HEK293 (cell line): ENCODE measurements around the gene GIMAP1.

Experiments used
- CTCF ChIA-PET: fragments of 350-600 bp; formaldehyde crosslinking; extraction: SDS; loops from one replicate; lab custom pipeline; 2021; ENCODE audit warnings: antibody characterized with exemption; lab: Yijun Ruan, JAX
- POLR2A ChIA-PET: fragments of 300-600 bp; formaldehyde crosslinking; extraction: SDS; loops from one replicate; lab custom pipeline; 2020; ENCODE audit warnings: antibody characterized with exemption, inconsistent platforms; lab: Yijun Ruan, JAX
- H3K27ac ChIP-seq: fragments of 200-500 bp; sonication (Bioruptor generic); 2 replicates; pipeline ENCODE4 v1.5.1; 2014; ENCODE audit warnings: low read depth, low read length, control low read depth, inconsistent platforms; ENCODE audit errors: extremely low read depth
- H3K36me3 ChIP-seq, 2 experiments: fragments of 200-500 bp in 1 of 2; sonication (Bioruptor generic) in 1 of 2; 1 replicate in 1 of 2; 2 replicates in 1 of 2; pipeline ENCODE4 v1.5.1; 2014 to 2017; ENCODE audit warnings: inconsistent platforms in 2 of 2, low read length in 2 of 2; ENCODE audit not compliant: control insufficient read depth in 2 of 2, insufficient read depth in 1 of 2
- H3K4me1 ChIP-seq: fragments of 200-500 bp; sonication (Bioruptor generic); 2 replicates; pipeline ENCODE4 v1.5.1; 2014; ENCODE audit warnings: mild to moderate bottlenecking, low read length, inconsistent platforms; ENCODE audit not compliant: control insufficient read depth, insufficient read depth
- H3K4me3 ChIP-seq: 2 replicates; pipeline ENCODE4 v1.5.1; 2011; ENCODE audit warnings: low read depth, mild to moderate bottlenecking, control low read depth, low read length, moderate library complexity
- H3K9me3 ChIP-seq: fragments of 200-500 bp; sonication (Bioruptor generic); 2 replicates; pipeline ENCODE4 v1.5.1; 2014; ENCODE audit warnings: low read depth, low read length, inconsistent platforms; ENCODE audit not compliant: control insufficient read depth, insufficient read depth
- BCL11B ChIP-seq: fragments of 450-650 bp; formaldehyde crosslinking; IDR thresholded peaks from 2 replicates; pipeline ENCODE4 v1.5.1; 2016; ENCODE audit warnings: low read depth, missing biosample characterization, missing genetic modification characterization
- HOXC10 ChIP-seq: sonication (generic); formaldehyde crosslinking; IDR thresholded peaks from 2 replicates; pipeline ENCODE4 v1.8.1; 2023; ENCODE audit warnings: mild to moderate bottlenecking, missing genetic modification reagents
- KLF10 ChIP-seq: fragments of 450-650 bp; IDR thresholded peaks from 2 replicates; pipeline ENCODE4 v1.5.1; 2018; ENCODE audit warnings: missing biosample characterization, mild to moderate bottlenecking, missing genetic modification characterization
- SCRT1 ChIP-seq: fragments of 450-650 bp; formaldehyde crosslinking; IDR thresholded peaks from 2 replicates; pipeline ENCODE4 v1.5.1; 2016; ENCODE audit warnings: missing biosample characterization, missing genetic modification characterization, borderline replicate concordance
- TCF7L2 ChIP-seq: IDR thresholded peaks from 2 replicates; pipeline ENCODE4 v1.6.1; 2011; ENCODE audit warnings: low read depth, mild to moderate bottlenecking, inconsistent platforms, low read length, moderate library complexity, borderline replicate concordance
- YY2 ChIP-seq: fragments of 450-650 bp; formaldehyde crosslinking; IDR thresholded peaks from 2 replicates; pipeline ENCODE4 v1.5.1; 2016; ENCODE audit warnings: missing biosample characterization, missing genetic modification characterization
- ZBTB48 ChIP-seq: fragments of 450-650 bp; formaldehyde crosslinking; IDR thresholded peaks from 2 replicates; pipeline ENCODE4 v1.5.1; 2016; ENCODE audit warnings: missing biosample characterization, missing genetic modification characterization
- ZBTB8A ChIP-seq: fragments of 450-650 bp; formaldehyde crosslinking; IDR thresholded peaks from 2 replicates; pipeline ENCODE4 v1.5.1; 2016; ENCODE audit warnings: missing biosample characterization, missing genetic modification characterization
- ZEB2 ChIP-seq: fragments of 450-650 bp; formaldehyde crosslinking; IDR thresholded peaks from 2 replicates; pipeline ENCODE4 v1.5.1; 2016; ENCODE audit warnings: missing biosample characterization, missing genetic modification characterization
- ZFP69B ChIP-seq: fragments of 450-650 bp; formaldehyde crosslinking; IDR thresholded peaks from 2 replicates; pipeline ENCODE4 v1.5.1; 2016; ENCODE audit warnings: missing biosample characterization, missing genetic modification characterization
- ZNF133 ChIP-seq: fragments of 450-650 bp; formaldehyde crosslinking; IDR thresholded peaks from 2 replicates; pipeline ENCODE4 v1.5.1; 2016; ENCODE audit warnings: missing biosample characterization, missing genetic modification characterization
- ZNF221 ChIP-seq: fragments of 450-650 bp; formaldehyde crosslinking; IDR thresholded peaks from 2 replicates; pipeline ENCODE4 v1.5.1; 2017; ENCODE audit warnings: missing biosample characterization, missing genetic modification characterization, borderline replicate concordance
- ZNF23 ChIP-seq: fragments of 450-650 bp; formaldehyde crosslinking; IDR thresholded peaks from 2 replicates; pipeline ENCODE4 v1.5.1; 2016; ENCODE audit warnings: missing biosample characterization, missing genetic modification characterization, borderline replicate concordance
- ZNF24 ChIP-seq: fragments of 450-650 bp; formaldehyde crosslinking; IDR thresholded peaks from 2 replicates; pipeline ENCODE4 v1.5.1; 2016; ENCODE audit warnings: missing biosample characterization, missing genetic modification characterization
- ZNF311 ChIP-seq: fragments of 450-650 bp; formaldehyde crosslinking; IDR thresholded peaks from 2 replicates; pipeline ENCODE4 v1.5.1; 2017; ENCODE audit warnings: missing biosample characterization, missing genetic modification characterization, borderline replicate concordance
- ZNF324 ChIP-seq: fragments of 450-650 bp; formaldehyde crosslinking; IDR thresholded peaks from 2 replicates; pipeline ENCODE4 v1.5.1; 2016; ENCODE audit warnings: missing biosample characterization, missing genetic modification characterization
- ZNF362 ChIP-seq: fragments of 450-650 bp; formaldehyde crosslinking; IDR thresholded peaks from 2 replicates; pipeline ENCODE4 v1.5.1; 2016; ENCODE audit warnings: missing biosample characterization, missing genetic modification characterization
- ZNF391 ChIP-seq: fragments of 450-650 bp; formaldehyde crosslinking; IDR thresholded peaks from 2 replicates; pipeline ENCODE4 v1.5.1; 2016; ENCODE audit warnings: low read depth, missing biosample characterization, missing genetic modification characterization, borderline replicate concordance
- ZNF521 ChIP-seq: fragments of 450-650 bp; formaldehyde crosslinking; IDR thresholded peaks from 2 replicates; pipeline ENCODE4 v1.5.1; 2017; ENCODE audit warnings: missing biosample characterization, mild to moderate bottlenecking, missing genetic modification characterization
- ZNF530 ChIP-seq: fragments of 450-650 bp; formaldehyde crosslinking; IDR thresholded peaks from 2 replicates; pipeline ENCODE4 v1.5.1; 2016; ENCODE audit warnings: low read depth, missing biosample characterization, missing genetic modification characterization
- ZNF549 ChIP-seq: fragments of 450-650 bp; IDR thresholded peaks from 2 replicates; pipeline ENCODE4 v1.5.1; 2018; ENCODE audit warnings: missing biosample characterization, missing genetic modification characterization, mild to moderate bottlenecking, inconsistent platforms, moderate library complexity
- ZNF571 ChIP-seq: fragments of 450-650 bp; formaldehyde crosslinking; IDR thresholded peaks from 2 replicates; pipeline ENCODE4 v1.5.0; 2017; ENCODE audit warnings: missing biosample characterization, missing genetic modification characterization
- ZNF621 ChIP-seq: fragments of 450-650 bp; formaldehyde crosslinking; IDR thresholded peaks from 2 replicates; pipeline ENCODE4 v1.5.1; 2017; ENCODE audit warnings: missing biosample characterization, missing genetic modification characterization
- ZNF629 ChIP-seq: fragments of 450-650 bp; formaldehyde crosslinking; IDR thresholded peaks from 2 replicates; pipeline ENCODE4 v1.5.1; 2017; ENCODE audit warnings: missing biosample characterization, missing genetic modification characterization
- ZNF654 ChIP-seq: fragments of 450-650 bp; formaldehyde crosslinking; IDR thresholded peaks from 2 replicates; pipeline ENCODE4 v1.5.1; 2016; ENCODE audit warnings: low read depth, missing biosample characterization, missing genetic modification characterization
- ZNF785 ChIP-seq: fragments of 450-650 bp; formaldehyde crosslinking; IDR thresholded peaks from 2 replicates; pipeline ENCODE4 v1.5.1; 2016; ENCODE audit warnings: missing biosample characterization, missing genetic modification characterization
- ZNF792 ChIP-seq: fragments of 450-650 bp; formaldehyde crosslinking; IDR thresholded peaks from 2 replicates; pipeline ENCODE4 v1.5.1; 2016; ENCODE audit warnings: missing biosample characterization, missing genetic modification characterization
- TF ChIP-seq, protein P1 (sequence below): fragments of 450-650 bp; formaldehyde crosslinking; IDR thresholded peaks from 2 replicates; pipeline ENCODE4 v1.5.1; 2016; ENCODE audit warnings: missing biosample characterization, missing genetic modification characterization
- TF ChIP-seq, protein P2 (sequence below): fragments of 450-650 bp; formaldehyde crosslinking; IDR thresholded peaks from 2 replicates; pipeline ENCODE4 v1.5.1; 2017; ENCODE audit warnings: missing biosample characterization, missing genetic modification characterization

Gene GIMAP1

GRCh38 chr7:150723467-150723866 is 7.1 kb downstream of the GIMAP1 start:
- no peaks in the 10 kb centered on the region for H3K4me1 ChIP-seq
- H3K9me3 ChIP-seq: no peaks in the 10 kb centered on the region
- CTCF ChIA-PET: interaction anchor here (0.6 kb wide), 2 partner anchors 33 to 118 kb away, joined by 3 to 4 read pairs; no protein-coding TSS in a partner anchor
- no peak overlapping the region for H3K4me3 ChIP-seq
- TF ChIP-seq ZNF521 (tag by site-specific recombination): no peak
- TF ChIP-seq ZNF629 (tag by site-specific recombination): no peak
- TF ChIP-seq ZBTB8A: no peak
- TF ChIP-seq ZBTB48 (tag by site-specific recombination): no peak
- TF ChIP-seq ZNF24: no peak
- TF ChIP-seq ZFP69B (tag by site-specific recombination): no peak
- no peak for TF ChIP-seq ZNF530 (tag by site-specific recombination)
- TF ChIP-seq BCL11B (tag by site-specific recombination): no peak
- TF ChIP-seq ZNF571: no peak
- no peak for TF ChIP-seq TCF7L2
- TF ChIP-seq ZNF391 (tag by site-specific recombination): no peak
- no peak for TF ChIP-seq YY2
- no peaks in the 10 kb centered on the region for H3K36me3 ChIP-seq
- no peak overlapping the region for H3K27ac ChIP-seq
- POLR2A ChIA-PET: no interaction called here

DNA sequence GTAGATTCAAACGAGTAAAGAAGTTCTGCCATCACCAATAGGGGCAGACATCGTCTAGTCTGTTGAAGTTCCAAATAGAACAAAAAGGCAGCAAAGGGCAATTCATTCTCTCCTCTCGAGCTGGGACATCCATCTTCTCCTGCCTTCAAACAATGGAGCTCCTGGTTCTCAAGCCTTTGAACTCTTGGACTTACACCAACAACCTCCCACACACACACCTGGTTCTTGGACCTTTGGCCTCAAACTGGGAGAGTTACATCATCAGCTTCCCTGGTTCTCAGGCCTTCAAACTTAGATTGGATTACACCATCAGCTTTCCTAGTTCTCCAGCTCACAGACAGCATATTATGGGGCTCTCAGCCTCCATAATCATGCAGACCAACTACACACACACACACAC is 11.0 kb downstream of the GIMAP1 start:
- no peaks in the 10 kb centered on the region for H3K9me3 ChIP-seq
- ChIA-PET POLR2A (no interaction called here), CTCF (interaction anchor here (0.6 to 0.7 kb wide), 2 partner anchors 19 to 117 kb away, joined by 3 to 4 read pairs; no protein-coding TSS in a partner anchor)
- no peak overlapping the region for H3K27ac ChIP-seq
- no peaks in the 10 kb centered on the region for H3K4me1 ChIP-seq
- no peak overlapping the region for H3K4me3 ChIP-seq
- H3K36me3 ChIP-seq: no peaks in the 10 kb centered on the region
- TF ChIP-seq ZNF23 (tag by site-specific recombination): no peak
- TF ChIP-seq ZNF654: no peak
- no peak for TF ChIP-seq KLF10
- TF ChIP-seq ZEB2 (tag by site-specific recombination): no peak
- TF ChIP-seq ZNF792 (tag by site-specific recombination): no peak
- no peak for TF ChIP-seq ZNF311 (tag by site-specific recombination)

GRCh38 chr7:150728011-150728410 is 11.6 kb downstream of the GIMAP1 start:
- ChIA-PET CTCF (no interaction called here), POLR2A (no interaction called here)
- no peaks in the 10 kb centered on the region for H3K9me3 ChIP-seq
- no peak overlapping the region for H3K27ac ChIP-seq
- no peaks in the 10 kb centered on the region for H3K36me3 ChIP-seq
- no peaks in the 10 kb centered on the region for H3K4me1 ChIP-seq
- TF ChIP-seq ZNF221 (tag by site-specific recombination): no peak
- TF ChIP-seq ZNF785 (tag by site-specific recombination): no peak
- no peak for TF ChIP-seq ZNF324
- TF ChIP-seq, protein P1, sequence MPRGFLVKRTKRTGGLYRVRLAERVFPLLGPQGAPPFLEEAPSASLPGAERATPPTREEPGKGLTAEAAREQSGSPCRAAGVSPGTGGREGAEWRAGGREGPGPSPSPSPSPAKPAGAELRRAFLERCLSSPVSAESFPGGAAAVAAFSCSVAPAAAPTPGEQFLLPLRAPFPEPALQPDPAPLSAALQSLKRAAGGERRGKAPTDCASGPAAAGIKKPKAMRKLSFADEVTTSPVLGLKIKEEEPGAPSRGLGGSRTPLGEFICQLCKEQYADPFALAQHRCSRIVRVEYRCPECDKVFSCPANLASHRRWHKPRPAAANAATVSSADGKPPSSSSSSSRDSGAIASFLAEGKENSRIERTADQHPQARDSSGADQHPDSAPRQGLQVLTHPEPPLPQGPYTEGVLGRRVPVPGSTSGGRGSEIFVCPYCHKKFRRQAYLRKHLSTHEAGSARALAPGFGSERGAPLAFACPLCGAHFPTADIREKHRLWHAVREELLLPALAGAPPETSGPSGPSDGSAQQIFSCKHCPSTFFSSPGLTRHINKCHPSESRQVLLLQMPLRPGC (tag by site-specific recombination): no peak
- TF ChIP-seq ZNF571: no peak
- no peak for TF ChIP-seq ZNF133 (tag by site-specific recombination)
- no peak for TF ChIP-seq HOXC10 (CRISPR knock-in tag)
- no peak for TF ChIP-seq ZNF549
- TF ChIP-seq ZNF24: no peak
- TF ChIP-seq ZNF621 (tag by site-specific recombination): no peak
- TF ChIP-seq ZNF362 (tag by site-specific recombination): no peak
- TF ChIP-seq, protein P2, sequence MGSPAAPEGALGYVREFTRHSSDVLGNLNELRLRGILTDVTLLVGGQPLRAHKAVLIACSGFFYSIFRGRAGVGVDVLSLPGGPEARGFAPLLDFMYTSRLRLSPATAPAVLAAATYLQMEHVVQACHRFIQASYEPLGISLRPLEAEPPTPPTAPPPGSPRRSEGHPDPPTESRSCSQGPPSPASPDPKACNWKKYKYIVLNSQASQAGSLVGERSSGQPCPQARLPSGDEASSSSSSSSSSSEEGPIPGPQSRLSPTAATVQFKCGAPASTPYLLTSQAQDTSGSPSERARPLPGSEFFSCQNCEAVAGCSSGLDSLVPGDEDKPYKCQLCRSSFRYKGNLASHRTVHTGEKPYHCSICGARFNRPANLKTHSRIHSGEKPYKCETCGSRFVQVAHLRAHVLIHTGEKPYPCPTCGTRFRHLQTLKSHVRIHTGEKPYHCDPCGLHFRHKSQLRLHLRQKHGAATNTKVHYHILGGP (tag by site-specific recombination): no peak
- TF ChIP-seq SCRT1 (tag by site-specific recombination): no peak
- H3K4me3 ChIP-seq: no peak overlapping the region
